GM19328 (cell line): Measurements from ENCODE around the gene MRPL27.
"Not testable (repeated sequence)": the region's sequence is repeated elsewhere in the genome, so short reads cannot be mapped to it uniquely, and the experiment has no call there.

Experiments used
- ATAC-seq: cut with Tn5 transposase; IDR thresholded peaks from one replicate; pipeline ENCODE4 v1.9.1; 2021; ENCODE audit warnings: mild to moderate bottlenecking, moderate library complexity; ENCODE audit not compliant: unreplicated experiment

MRPL27 gene

DNA sequence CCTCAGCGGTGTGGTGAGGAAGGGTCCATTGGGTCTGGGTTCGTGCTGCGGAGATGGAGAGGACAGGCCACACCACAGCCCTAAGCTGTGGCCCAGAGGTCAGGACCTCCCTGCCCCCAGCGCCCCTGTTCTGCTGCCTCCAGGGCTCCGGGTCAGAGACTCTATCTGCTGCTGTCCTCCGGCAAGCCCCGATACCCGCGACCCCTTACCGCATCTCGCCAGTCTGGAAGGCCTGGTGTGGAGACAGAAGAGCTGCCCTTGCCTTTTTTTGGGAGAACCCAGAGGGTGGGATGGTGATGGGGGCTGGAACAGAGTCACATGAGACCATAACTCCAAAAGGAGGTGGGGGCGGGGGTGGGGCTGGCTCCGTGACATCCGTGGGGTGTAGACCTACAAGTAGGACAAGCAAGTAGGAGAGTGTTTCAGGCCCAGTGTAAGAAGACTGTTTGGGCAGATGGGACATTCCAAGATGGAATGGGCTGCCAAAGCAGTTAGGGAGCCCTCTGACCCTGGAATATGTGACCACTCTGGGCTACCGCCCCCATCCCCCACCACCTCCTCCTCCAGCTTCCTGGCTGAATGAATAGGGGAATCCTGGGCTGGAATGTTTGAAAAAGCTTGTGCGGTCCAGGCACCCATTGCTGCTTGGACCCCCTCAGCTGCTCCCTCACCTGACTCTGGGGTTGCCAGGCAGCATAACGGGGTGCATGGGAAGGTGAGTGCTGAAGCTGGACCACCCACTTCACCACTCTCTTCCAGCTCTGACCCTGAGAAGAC is 25.7 kb downstream of the MRPL27 start:
- no peak for ATAC-seq

- peak; percentile 52 for ATAC-seq
These were observed 26.5 kb downstream of the MRPL27 start for GRCh38 chr17:50346313-50347116.

GRCh38 chr17:50345432-50346312 is 27.3 kb downstream of the MRPL27 start, which contains the start of gene XYLT2:
Gene XYLT2, plus strand, starts transcription at chr17:50346126. Its CDS starts 15 bp downstream, at chr17:50346141.
- peak; percentile 77 for ATAC-seq

GRCh38 chr17:50344731-50345365 is 28.1 kb downstream of the MRPL27 start:
- ATAC-seq, result no peak

- no peak for ATAC-seq
These were observed 33.6 kb downstream of the MRPL27 start for GRCh38 chr17:50339381-50339780.

DNA sequence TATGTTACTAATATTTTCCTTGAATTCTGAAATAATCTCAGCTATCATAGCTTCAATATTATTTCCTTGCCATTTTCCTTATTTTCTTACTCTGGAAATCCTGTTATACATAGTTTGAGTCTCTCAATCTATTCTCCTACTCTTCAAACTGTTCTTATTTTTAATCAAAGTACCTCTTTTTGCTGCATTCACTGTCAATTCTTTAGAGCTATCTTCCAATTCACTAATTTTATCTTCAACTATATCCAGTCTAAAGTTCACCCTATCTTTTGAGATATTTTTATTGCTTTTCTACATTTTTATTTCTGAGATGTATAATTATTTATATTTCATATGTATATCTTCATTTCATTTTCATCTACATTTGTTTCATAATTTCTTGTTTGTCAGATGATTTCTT is 34.3 kb downstream of the MRPL27 start:
- no peak for ATAC-seq

DNA sequence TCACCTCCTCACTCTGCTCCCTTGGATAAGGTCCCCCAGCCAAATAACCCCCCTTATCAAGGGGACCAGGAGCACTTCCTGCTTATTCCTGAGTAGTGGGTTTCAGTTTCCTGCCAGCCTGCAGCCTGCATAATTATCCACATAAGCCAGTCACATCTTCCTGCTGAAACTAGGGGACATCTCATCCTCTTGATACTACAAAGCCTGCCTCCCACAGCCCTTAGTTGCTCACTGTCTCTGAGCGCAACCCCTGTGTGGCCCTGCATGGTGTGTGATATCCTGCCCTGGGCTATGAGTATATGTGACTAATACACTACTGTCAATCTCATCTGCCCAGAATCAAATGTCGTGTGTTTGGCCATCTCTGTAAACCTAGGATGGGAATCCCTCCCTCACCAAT is 35.0 kb downstream of the MRPL27 start:
- ATAC-seq, result no peak

DNA sequence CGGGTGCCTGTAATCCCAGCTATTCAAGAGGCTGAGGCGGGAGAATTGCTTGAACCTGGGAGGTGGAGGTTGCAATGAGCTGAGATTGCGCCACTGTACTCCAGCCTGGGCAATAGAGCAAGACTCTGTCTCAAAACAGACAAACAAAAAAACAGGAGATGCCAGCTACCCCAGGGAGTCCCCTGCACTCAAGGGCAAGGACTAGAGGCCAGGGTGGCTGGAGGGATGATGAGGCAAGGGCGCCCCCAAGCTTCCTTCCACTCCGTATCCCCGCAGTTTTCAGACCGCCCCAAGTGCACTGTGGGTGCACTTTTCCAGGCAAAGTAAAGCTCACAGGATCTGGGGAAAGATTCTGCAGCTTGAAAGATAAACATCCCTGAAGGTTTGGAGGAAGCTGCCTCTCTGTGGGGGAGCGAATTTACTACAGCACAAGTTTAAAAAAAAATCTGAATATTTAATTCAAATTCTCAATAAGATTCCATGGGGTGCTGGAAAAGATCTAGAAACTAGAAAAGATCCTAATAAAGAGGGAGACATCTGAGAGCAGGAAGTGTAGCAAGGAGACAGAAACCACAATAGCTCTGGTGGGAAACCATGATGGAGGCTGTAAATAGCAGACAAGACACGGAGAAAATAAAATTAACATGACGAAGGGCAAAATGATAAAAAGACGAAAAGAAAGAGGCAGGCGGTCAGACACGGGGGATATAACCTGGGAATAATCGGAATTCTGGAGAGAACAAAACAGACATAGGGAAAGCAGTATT is 39.5 kb downstream of the MRPL27 start:
- ATAC-seq, result not testable (repeated sequence)

GRCh38 chr17:50332196-50332595 is 40.8 kb downstream of the MRPL27 start:
- ATAC-seq, result no peak

DNA sequence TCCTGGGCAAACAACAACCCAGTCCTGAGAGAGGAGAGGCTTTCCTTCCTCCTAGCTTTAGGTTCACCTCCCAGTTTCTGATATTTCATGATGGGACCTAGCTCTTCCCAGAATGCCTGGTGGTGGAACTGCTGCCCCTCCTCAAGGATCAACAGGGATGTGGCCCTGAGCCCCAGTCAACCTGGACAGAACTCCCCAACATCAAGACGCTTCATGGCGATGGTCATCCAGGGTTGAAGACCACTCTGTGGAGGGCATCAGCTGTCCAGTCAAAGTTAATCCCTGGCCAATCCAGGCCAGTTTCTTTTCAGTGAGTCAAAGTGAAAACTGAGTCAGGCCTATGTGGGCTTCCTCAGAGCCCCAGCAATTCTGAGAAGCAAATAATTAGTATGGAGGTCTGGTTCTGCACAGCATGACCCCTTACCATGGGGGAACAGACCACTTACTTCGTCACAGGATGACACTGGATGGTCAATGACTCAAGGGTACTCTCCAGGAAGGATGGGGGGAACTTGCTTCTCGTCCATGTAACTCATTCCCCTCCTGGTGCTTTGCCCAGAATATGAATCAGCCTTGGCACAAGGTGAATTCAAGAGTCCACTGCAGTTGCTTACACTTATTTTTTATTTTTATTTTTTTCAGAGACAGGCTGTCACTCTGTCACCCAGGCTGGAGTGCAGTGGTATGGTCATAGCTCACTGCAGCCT is 41.7 kb downstream of the MRPL27 start:
- no peak for ATAC-seq

GRCh38 chr17:50330151-50330775 is 42.7 kb downstream of the MRPL27 start:
- no peak for ATAC-seq

GRCh38 chr17:50329716-50330115 is 43.3 kb downstream of the MRPL27 start:
- ATAC-seq, result no peak

DNA sequence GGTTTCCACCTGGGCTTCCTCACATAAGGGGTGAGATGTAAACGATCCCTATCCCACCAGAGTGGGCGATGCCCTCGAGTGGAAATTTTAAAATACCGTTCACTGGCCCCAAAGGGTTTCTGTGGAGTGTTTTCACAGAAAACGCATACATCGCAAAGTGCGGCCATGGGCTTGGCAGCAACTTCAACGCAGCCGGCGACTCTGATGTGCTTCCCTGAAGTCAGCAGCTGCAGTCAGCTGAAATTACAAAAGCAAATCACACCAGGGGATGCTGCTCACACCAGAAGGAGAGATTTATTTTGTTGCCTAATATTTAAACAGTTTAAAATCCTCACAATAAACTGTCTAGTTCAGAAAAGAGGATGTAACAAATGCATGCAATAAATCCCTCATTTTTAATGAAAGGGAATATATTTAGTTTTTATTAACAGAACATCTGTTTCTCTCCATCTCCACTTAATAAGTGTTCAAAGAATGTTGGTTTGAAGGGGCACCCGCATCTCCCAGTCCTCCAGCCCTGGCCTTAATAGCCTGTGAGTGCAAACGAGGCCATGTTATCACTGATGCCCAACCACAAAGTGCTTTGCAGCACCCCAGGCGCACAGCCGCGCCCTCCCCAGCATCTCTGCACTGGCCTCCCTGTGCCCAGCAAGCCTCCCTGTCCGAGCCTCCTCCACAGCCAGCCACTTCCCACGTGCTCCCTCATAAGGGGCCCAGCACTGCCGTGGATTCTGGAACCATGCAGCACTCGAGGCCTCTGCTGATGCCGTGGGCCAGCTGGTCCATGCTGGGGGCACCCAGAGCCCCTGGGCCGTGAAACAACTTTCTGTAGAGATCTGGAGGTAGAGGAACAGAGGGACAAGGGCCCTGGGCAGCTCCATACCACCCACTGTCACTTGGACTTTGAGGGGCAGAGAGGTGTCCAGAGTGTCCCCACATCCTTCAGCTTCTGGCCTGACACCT is 44.3 kb downstream of the MRPL27 start:
- ATAC-seq, result no peak

DNA sequence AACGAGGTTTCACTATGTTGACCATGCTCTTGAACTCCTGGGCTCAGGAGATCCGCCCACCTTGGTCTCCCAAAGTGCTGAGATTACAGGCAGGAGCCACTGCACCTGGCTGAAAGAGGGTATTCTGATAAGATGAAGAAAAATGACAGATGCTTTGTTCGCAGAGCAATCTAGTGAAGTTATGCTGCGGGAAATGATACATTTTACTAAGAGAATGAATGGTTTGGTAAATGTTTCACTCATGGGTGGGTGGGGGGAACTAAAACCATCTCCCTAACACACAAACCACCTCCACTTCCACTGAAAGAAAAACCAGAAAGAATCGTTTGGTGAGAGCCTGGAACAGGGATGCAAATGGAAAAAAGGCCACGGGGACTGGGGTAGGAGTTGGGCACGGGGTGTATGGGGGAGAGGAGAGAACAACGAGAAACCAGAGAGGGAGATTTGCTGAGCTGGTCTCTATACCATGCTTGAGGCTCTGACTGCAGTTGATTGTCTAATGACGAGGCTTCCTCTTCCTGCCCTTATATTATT is 46.1 kb downstream of the MRPL27 start:
- ATAC-seq, result no peak

DNA sequence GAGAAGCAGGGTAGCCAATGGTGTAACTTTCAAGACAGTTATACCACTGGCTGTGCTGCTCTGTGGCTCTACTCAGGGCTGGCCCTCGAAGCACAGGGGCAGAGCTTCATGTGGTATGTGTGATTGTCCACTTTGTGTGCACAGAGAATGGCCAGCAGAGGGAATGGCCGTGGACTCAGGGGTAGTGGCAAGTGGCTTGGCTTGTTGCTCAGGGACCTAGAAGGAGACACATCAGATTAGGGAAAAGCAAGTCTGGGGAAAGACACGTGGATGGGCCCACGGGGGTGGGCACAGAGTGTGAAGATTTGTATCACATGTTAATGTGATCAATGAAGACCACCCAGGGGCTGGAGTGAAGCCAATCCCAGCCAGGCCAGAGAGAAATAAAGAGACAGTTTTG is 47.1 kb downstream of the MRPL27 start:
- no peak for ATAC-seq

DNA sequence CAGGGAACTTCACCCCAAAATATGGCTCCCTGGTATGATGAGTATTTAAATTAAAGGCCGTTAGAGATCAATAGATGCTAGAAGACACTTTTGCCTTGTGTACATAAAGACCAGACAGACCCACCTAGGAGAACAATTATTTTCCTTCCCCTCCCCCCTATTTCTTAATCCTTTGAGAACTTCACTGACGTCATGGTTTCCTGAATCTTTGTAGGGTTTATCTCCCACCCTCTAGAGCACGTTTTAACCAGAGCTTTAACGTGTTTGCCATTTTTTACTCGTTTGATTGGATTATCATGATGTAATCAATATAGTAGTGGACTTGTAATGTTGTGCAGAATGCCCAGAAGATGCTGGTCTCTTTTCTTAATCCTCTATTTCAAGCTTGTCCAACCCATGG is 49.9 kb downstream of the MRPL27 start:
- ATAC-seq, result no peak

DNA sequence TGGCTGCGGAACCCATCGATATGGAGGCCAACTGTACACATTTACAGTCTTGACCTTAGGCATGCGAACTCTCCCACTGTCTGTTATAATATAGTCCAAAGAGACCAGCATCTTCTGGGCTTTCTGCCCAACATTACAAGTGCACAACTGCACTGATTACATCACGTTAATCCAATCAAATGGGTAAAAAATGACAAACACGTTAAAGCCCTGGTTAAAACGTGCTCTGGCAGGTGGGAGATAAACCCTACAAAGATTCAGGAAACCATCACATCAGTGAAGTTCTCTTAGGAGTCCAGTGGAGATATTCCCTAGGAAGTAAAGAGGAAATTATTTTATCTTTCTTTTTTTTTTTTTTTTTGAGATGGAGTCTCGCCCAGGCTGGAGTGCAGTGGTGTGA is 50.7 kb downstream of the MRPL27 start:
- ATAC-seq, result no peak
